Umbilical cord (tissue), 2 donors: Measurements from ENCODE around the gene MMP1. TPM values are rescaled to one million over a fixed set of nuclear protein-coding genes. Genes with fewer than 3 reads are reported as not detected.

Experiments
- DNase-seq: peaks from one replicate; pipeline ENCODE4 v3.0.0-alpha.2; 2015; ENCODE audit warnings: low spot score
- total RNA-seq: library from RNA; depleted of rRNA; stranded (reverse); fragments of >200 nt; gene quantifications from one replicate; pipeline ENCODE4 v1.2.3, GENCODE V29; 2014; ENCODE audit warnings: low replicate concordance; ENCODE audit not compliant: insufficient read depth

The MMP1 gene
- total RNA-seq, 1 donor from 2014 or later: not detected

DNA sequence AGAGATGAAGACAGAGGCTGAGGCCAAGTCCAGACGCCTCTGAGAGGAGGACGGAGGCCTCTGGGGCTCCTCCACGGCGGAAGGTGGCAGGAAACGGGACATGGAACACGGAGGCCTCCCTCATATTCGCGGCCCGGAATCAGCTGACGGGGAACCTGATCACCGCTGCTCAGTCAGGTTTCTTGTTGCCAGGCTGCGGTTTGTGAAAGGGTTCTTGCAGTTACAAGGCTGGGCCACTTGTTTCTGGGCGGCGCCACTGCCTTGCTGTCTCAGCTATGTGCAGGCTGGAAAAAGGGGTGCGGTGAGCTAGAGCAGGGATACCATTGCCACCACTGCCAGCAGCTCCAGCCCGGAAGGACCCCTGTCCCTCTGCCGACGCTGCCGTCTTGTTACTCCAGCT lies 10.0 kb upstream of the MMP1 start:
- no peak for DNase-seq

DNA sequence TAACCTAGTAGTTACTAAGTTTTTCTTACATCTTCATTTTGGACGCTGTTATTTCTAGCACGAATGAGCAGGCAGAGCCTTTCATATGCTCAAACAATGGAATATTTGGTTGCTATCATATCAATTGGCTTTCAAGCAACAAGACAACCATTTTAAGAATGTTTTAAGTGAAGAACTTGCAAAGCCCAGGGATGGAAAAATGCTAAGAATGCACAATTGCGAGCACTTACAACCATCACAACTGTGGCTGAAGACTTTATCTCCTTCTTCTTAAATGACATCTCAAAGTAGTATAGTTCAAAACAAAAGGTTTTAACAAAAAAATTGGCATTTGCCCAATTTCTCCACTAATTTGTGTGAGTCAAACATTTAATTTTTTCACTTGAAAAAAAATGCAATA lies 8.3 kb upstream of the MMP1 start:
- no peak for DNase-seq

DNA sequence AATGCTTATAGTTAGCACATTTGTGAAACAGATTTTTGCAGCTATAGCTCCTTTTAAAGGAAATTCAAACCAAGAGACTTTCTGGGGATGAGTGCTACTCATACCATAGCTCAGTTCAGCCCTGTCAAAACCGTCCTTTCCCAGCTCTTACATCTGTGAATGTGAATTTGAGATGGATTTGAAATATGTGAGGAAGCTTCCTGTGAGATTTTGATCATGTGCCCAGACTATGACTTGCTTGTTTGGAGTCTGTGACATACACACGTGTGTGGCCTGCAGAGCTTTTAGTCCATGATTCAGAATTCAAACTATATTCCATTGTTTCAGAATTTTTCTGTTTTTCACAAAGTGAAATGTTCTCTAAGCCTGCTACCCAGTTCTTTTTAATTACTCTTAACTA lies 4.4 kb upstream of the MMP1 start:
- no peak for DNase-seq

DNA sequence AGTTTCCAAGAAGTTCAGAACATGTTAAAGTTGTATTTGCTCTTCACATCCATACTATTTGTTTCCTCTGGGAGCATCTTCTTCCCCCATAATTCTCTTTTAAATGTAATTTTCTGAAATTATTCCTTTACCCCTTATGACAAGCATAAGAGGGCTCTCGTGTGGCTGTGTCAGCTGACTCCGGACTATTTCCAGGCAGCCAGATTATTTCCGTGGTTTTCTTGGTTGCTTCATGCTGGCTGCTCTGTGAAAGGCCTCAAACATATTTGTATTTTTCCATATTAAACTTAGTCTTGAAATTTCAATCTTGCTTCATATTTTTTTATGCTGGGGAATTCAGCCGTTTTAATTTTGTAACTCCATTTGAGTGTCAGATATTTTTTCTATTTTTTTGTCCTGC lies 2.8 kb upstream of the MMP1 start:
- DNase-seq: no peak

DNA sequence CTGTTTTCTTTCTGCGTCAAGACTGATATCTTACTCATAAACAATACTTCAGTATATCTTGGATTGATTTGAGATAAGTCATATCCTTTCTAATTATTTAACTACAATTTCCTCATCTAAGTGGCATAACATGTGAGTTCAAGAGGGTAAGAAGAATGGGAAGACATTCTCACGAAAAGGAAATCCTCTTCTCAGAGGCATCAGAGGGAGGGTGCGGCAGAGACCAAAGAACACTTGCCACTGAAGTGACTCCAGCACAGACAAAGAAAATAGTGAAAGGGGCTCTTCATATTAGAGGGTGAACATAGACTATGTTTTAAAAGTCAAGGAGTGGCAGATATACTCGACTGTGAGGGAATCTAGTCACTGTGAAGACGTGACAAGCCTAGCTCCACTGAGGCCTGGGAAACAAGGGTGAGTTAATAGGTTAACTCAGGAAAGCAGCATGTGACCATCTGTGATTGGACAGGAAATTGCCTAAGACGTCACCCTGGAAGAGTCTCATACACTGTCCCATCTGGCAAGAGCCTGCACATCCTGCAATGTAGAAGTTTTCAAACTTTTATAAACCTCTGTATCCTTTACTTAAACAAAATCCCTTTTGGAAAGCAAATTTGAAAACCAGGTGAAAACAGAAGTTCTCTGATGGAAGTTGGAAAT lies 1.9 kb upstream of the MMP1 start:
- no peak for DNase-seq

DNA sequence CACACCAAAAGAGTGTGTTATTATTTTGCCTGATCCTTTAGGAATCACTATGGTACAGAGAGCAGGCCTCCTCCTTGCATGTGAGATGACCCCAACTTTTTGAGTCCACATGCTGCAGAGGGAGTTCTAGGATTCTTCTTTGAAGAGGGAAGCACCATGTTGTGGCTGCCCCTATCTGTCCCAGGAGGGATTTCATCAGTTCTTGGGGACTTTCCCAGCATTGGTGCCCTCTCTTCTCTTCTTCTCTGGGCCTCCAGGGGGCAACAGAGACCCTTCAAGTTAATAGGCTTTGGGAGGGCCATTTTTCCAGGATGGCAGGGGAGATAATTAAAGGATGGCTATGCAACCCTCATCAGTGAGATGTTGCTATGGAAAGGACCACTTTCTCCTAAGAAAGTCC lies 3.6 kb downstream of the MMP1 start:
- DNase-seq: no peak

DNA sequence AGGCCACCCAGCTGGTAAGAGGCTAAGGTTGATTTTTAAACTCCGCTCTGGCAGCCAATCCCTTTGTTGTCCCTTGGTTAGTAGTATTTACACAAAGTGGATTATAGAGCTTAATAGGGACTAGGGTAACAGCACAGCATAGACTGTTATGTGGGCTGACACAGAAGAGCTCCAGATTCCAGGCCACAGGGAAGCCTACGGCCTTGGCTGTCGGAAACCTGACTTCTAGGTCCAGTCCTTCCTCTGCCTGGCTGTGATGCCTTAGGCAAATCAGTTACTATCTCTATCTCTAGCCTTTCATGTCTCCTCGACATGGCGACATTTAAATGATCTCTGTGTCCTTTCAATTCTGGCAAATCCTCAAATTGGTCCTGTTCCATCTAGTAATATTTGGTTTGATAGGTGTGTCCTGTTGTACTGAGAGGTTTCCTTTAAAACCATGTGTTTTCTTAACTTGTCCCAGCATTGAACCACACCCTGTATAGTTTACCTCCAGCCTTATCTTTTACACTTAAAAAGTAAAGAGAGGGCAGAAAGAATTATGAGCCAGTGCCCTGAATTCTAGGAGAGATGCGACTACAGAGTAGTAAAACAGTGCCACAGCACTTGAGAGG lies 4.2 kb downstream of the MMP1 start:
- DNase-seq: no peak

DNA sequence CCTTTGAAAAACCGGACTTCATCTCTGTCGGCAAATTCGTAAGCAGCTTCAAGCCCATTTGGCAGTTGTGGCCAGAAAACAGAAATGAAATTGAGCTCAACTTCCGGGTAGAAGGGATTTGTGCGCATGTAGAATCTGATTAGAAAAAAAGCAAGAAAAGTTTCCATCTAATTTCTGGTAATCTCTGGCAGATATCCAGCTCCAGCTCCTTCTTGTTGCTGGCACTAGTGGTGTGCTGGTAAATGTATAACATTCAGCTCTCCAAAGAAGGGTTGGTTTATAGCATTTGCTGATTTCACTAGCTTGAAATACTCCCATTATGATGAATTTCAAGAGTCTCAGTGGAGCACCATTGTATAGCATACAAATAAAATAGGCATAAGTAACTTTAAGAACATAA lies 5.4 kb downstream of the MMP1 start:
- DNase-seq: no peak

DNA sequence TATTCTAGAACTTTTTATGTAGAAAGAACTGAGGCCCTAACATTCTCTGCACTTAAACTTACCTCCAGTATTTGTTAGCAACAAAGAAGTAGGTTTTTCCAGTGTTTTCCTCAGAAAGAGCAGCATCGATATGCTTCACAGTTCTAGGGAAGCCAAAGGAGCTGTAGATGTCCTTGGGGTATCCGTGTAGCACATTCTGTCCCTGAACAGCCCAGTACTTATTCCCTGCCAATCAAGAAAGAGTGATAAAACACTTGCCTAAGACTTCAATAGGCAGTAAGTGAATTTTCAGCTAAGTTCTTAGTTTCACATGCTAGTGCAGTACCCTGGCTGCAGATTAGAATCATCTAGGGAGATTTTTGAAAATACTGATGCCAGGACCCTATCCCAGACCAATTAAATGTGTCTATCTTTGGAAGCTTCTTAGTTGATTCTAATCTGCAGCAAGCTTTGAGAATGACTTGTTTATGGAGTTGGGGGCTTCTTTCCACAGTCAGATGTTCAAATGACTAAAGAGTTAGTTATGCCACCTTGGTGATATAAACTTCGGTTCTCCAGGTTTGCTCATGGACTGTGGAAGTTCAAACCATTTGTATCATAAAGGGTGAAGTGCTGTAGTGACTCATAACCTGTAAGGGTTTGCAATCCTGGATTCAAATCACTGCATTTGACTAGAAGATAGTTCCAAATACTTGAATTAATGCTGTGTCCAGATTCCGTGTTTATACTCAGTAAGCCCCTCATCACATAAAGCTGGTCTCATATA lies 6.5 kb downstream of the MMP1 start:
- no peak for DNase-seq

DNA sequence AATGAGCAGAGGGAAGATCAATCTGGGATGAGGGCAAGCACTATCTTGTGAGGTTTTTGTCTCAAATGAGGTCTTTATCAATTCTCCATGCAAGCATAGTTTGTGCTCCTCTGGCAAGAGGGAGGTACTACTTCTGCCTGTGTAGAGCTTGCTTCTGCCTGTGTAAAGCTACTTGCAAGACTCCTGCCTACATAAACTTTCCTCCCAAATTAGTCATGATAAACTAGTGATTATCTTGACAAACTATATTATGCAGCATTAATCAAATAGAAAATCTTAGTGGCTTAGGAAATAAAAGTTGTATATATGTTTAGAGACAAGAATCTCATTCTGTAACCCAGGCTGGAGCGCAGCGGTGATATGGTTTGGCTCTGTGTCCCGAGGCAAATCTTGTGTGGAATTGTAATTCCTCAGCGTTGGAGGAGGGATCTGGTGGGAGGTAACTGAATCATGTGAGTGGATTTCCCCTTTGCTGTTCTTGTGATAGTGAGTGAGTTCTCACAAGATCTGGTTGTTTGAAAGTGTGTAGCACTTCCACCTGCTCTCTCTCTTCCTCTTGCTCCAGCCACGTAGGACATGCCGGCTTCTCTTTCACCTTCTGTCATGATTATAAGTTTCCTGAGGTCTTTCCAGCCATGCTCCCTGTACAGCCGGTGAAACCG lies 9.5 kb downstream of the MMP1 start:
- DNase-seq: no peak

DNA sequence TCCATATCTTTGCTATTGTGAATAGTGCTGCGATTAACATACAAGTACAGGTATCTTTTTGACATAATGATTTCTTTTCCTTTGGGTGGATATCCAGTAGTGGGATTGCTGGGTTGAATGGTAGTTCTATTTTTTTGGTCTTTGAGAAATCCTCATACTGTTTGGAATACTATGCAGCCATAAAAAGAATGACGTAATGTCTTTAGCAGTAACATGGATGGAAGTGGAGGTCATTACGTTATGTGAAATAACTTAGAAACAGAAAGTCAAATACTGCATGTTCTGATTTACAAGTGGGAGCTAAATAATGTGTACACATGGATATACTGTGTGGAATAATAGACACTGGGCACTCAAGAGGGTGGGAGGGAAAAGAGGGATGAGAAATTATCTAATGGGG lies 13.6 kb downstream of the MMP1 start:
- DNase-seq: no peak

DNA sequence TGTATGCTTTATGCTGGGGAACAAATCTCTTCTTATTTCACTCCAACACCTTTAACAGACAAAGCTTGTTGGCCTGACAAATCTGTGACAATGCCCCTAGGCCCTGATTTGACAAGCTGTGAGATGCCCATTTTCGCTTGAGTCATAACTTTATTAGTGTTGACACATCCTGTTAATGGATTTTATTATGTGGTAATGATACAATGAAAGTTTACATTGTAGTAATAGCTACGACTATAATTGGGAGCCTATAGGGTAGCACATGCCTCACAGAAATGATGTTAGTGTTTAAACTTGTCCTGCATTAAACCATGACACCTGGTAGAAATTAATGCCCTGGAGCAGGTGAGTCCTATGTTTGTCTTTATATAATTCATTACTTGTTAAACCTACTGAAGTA lies 14.2 kb downstream of the MMP1 start:
- DNase-seq: no peak

DNA sequence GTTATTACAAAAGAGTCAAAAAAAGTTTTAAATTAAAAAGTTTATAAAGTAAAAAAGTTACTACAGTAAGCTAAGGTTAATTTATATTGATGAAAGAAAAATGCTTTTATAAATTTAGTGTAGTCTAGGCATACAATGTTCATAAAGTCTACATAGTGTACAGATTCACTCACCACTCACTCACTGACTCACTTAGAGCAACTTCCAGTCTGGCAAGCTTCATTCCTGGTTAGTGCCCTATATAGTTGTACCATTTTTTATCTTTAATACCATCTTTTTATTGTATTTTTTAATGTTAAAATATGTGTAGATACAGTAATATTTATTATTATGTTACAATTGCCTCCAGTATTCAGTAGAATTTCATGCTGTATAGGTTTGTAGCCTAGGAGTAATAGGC lies 14.9 kb downstream of the MMP1 start:
- DNase-seq: no peak

DNA sequence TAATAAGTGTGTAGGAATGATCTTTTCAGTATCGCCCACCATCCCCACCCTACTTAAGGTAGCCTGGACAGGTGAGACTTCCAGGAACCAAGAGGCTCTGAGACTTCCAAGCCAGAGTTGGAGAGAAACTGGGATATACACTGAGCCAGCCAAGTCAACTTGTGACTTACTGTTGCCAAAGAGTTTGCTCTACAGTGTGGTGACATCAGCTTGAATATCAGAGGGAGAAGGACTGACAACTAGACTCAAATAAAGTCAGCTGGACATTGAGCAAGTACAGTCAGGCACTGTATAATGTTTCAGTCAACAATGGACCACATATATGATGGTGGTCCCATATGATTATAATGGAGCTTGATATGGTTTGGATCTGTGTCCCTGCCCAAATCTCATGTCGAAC lies 16.3 kb downstream of the MMP1 start:
- DNase-seq: no peak

DNA sequence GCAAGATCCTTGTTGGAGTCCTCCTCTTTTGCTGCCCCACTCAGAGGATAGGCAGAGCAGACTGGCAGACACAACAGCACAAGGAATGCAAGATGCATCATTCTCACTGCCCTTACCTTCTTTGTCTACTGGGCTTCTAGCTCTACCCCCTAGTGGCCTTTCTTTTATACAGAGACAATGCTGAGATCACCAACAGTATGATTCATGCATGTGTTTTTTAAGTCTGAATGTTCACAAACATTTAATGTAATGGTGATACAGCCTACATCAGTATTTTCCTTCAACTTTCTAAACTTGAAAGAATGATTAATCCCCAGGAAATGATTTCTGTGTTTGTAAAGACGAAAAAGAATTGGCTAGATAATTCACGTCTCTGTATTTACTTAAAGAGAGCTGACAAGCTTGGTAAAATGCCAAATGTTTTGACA lies 17.5 kb downstream of the MMP1 start, which contains the start of gene MMP10:
Gene MMP10, minus strand, starts transcription at position 138 of the 428 bp plus-strand sequence. Its CDS starts 37 bp downstream, at position 101.
- DNase-seq: no peak

DNA sequence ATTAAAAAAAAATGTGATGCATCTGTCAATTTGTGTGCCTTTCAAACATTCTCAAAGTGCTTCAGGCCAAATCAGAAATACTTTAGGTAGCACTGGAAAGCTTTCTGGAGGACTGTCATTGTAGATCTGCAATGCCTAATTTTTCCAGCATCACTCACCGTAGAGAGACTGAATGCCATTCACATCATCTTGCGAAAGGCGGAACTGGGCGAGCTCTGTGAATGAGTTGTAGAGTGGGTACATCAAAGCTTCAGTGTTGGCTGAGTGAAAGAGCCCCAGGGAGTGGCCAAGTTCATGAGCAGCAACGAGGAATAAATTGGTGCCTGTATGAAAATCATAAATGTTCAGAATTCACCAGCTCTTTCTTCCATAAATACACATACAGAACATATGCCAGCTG lies 21.5 kb downstream of the MMP1 start:
- no peak for DNase-seq

DNA sequence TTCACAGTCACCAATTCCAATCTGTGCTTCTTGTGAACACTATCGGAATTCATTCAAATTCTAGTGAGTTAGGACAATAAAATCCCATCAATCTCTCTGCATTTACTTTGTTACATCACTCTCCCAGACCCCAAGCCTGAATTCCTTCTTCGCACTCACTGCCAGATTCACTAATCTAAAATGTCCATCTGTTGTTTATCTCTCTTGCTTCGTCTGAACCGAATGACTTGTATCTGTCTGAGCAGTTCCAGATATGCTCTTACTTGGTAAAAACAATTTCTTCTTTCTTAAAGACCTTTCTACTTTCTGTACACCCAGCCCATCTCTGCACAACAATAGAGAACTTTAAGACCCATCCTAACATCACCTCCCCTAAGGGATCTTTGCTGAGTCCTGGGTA lies 24.6 kb downstream of the MMP1 start:
- DNase-seq: peak; percentile 65

DNA sequence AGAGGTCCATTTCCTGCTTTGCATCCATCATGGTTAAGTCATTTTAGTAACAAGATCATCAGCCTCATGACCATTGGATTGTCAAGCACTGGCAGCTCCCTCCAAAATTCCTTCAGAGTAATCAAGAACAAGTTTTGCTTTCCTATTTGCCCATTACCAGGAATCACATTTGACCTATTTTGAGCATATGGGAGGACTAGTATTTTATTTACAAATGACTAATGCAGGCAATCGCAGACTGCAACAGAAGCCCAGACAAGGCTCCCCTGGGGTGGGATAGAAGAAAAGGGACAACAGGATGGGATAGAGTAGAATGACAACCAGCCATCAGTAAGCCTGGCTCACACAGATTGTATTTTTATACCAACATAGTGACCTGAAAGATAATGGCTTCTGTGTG lies 26.6 kb downstream of the MMP1 start:
- DNase-seq: no peak

DNA sequence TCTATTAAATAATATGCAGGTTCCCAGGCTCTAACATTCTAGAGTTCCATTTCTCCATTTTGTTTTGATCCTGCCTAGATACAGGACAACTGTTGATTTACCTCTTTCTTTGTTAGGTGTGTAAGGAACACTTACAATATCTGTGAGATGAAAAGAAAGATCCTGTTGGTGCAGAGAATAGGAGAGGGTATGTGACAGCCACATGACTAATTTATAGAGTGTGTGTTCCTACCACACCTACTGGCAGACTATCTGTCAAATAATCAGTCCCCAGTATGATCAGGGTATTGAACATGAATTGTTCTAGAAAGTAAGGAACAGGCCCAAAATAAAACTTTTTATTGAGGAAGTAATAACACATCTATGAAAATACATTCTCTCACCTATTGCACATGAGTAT lies 27.8 kb downstream of the MMP1 start:
- no peak for DNase-seq

DNA sequence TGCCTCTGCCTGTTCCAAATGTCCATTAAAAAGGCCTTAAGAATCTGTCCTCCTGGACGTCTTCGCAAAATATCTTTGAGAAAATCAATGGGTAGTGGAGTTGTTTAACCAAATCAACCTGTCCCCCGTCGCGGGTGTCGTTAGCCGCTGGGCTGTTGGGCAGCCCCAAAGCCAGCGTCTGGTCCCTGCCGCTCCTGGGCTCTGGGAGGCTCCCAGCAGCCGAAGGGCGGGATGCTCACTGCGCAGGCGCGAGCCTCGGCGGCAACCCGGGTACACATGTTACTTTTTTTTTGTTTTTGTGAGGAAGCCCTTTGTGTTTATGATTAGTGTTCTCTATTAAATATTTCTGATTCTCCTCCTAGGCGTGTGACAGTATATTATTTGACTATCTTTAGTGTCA lies 30.2 kb downstream of the MMP1 start:
- DNase-seq: no peak

DNA sequence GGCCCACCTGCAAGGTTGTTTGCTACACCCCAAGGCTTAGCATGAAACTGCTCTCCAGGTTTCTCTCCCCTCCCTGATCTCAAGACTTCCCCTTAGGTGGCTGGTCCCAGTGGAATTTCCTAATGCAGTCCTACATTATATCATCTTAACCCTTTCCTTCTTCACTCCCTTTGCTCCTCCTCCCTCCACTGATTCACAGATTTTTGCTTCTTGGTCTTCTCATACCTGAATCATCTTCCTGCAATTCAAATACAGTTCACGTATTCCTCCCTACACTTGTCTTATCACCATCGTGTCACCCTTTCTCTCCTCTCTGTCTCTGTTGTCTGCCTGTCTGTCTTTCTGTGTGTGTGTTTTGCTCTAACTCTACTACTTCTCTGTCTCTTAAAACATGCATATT lies 34.5 kb downstream of the MMP1 start:
- DNase-seq: no peak

DNA sequence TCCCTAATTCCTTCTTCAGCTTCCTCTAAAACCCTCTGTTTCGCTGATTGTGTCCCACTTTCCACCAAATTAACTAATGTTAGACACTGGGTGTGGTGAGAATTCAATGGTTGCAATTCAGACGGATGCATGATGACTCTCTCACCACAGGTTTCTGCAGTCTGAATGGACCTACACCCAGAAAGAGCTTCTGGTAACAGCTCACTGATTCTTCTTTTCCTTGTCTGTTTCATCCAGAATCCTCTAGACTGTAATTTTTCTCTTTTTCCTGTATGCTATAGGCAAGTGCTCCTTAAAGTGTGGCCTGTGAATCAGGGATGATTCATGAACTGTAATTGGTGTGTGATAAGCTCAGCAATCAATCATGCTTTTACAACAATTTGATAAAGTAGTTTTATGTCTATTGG lies 35.6 kb downstream of the MMP1 start:
- no peak for DNase-seq
